CD4-positive, CD25-positive, alpha-beta regulatory T cell (primary cell): ENCODE results near the gene PITX1. TPM values are rescaled to one million over a fixed set of nuclear protein-coding genes. Genes with fewer than 3 reads are reported as not detected.
"Not testable (repeated sequence)": the region's sequence is repeated elsewhere in the genome, so short reads cannot be mapped to it uniquely, and the experiment has no call there.

Source experiments
- ATAC-seq, 2 donors: fragments of 150-1000 bp; cut with Tn5 transposase; one replicate each; pipeline ENCODE4 v1.10.0; 2021; ENCODE audit warnings: low read depth in 2 of 2, moderate number of reproducible peaks in 2 of 2, moderate library complexity in 1 of 2
- DNase-seq, 3 donors: peaks; one replicate each; pipeline versions ENCODE4 v3.0.0 to v3.0.0-alpha.2; 2012 to 2022; ENCODE audit warnings: mixed read lengths in 1 of 3
- H3K27ac ChIP-seq: one replicate; pipeline ENCODE4 v1.7.0; 2013; ENCODE audit warnings: mild to moderate bottlenecking, low read length; ENCODE audit not compliant: insufficient read depth, poor library complexity, severe bottlenecking
- H3K27me3 ChIP-seq: one replicate; pipeline ENCODE4 v1.7.0; 2013; ENCODE audit warnings: low read length; ENCODE audit not compliant: control insufficient read depth, insufficient read depth
- H3K36me3 ChIP-seq: one replicate; pipeline ENCODE4 v1.7.0; 2013; ENCODE audit warnings: mild to moderate bottlenecking, low read length, moderate library complexity; ENCODE audit not compliant: control insufficient read depth, insufficient read depth
- H3K4me1 ChIP-seq: 2 replicates; pipeline ENCODE4 v1.7.0; 2013; ENCODE audit warnings: mild to moderate bottlenecking, low read length; ENCODE audit not compliant: insufficient read depth, control insufficient read depth, poor library complexity, severe bottlenecking
- H3K4me3 ChIP-seq: one replicate; pipeline ENCODE4 v1.7.0; 2013; ENCODE audit warnings: low read depth, mild to moderate bottlenecking, low read length, moderate library complexity
- H3K9me3 ChIP-seq, 2 experiments: 1 replicate in 1 of 2; 2 replicates in 1 of 2; pipeline ENCODE4 v1.7.0; 2013; ENCODE audit warnings: low read length in 2 of 2, mild to moderate bottlenecking in 1 of 2, moderate library complexity in 1 of 2; ENCODE audit not compliant: control insufficient read depth in 2 of 2
- H3K27ac Mint-ChIP-seq, 3 donors: one replicate each; pipeline ENCODE4 v1.8.0; 2020 to 2022; ENCODE audit warnings: mild to moderate bottlenecking in 3 of 3, mixed read lengths in 3 of 3, moderate library complexity in 2 of 3
- H3K27me3 Mint-ChIP-seq: one replicate; pipeline ENCODE4 v1.8.0; 2022; ENCODE audit warnings: mild to moderate bottlenecking, mixed read lengths
- H3K36me3 Mint-ChIP-seq: one replicate; pipeline ENCODE4 v1.8.0; 2020; ENCODE audit warnings: mixed read lengths
- H3K4me1 Mint-ChIP-seq, 4 donors: one replicate each; pipeline ENCODE4 v1.8.0; 2020 to 2022; ENCODE audit warnings: mixed read lengths in 4 of 4, mild to moderate bottlenecking in 1 of 4
- H3K4me3 Mint-ChIP-seq, 4 donors: one replicate each; pipeline ENCODE4 v1.8.0; 2020 to 2022; ENCODE audit warnings: mild to moderate bottlenecking in 4 of 4, mixed read lengths in 4 of 4, moderate library complexity in 3 of 4
- H3K9me3 Mint-ChIP-seq, 7 donors: one replicate each; pipeline ENCODE4 v1.8.0; 2020 to 2022; ENCODE audit warnings: mixed read lengths in 7 of 7, mild to moderate bottlenecking in 3 of 7, moderate library complexity in 2 of 7
- polyA plus RNA-seq, 4 donors: library from polyadenylated mRNA; unstranded; fragments of 300-500 nt; fragmentation: Illumina TruSeq; gene quantifications; one replicate each; pipeline ENCODE4 v1.2.3, GENCODE V29; 2021
- total RNA-seq: library from RNA; stranded (reverse); gene quantifications from one replicate; pipeline ENCODE4 v1.2.3, GENCODE V29; 2022

Gene PITX1
- total and polyA plus RNA-seq, 5 donors from 2014 or later, result not detected

DNA sequence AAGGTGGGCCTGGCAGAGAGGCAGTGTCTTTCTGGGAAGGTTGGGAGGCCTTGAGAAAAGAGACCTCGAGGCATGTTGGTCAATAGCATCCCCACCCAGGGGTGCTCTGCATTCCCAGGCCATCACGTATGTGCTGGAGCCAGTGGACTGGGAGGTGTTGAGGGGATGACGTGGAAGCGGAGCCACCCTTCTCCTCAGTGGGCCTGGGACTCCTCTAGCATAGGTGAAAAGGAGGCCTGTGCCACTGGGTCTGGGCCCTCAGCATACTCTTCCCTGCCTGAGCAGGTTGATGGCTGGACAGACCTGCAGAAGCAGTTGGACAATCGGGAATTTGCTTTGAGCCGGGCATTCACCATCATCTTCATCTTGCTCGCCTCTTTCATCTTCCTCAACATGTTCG, 25.5 kb downstream of the PITX1 start:
- DNase-seq, result no peak
- Mint-ChIP-seq H3K36me3 (peaks cover 12% of the 10 kb centered on the region), H3K4me3 (no peak overlapping the region)

DNA sequence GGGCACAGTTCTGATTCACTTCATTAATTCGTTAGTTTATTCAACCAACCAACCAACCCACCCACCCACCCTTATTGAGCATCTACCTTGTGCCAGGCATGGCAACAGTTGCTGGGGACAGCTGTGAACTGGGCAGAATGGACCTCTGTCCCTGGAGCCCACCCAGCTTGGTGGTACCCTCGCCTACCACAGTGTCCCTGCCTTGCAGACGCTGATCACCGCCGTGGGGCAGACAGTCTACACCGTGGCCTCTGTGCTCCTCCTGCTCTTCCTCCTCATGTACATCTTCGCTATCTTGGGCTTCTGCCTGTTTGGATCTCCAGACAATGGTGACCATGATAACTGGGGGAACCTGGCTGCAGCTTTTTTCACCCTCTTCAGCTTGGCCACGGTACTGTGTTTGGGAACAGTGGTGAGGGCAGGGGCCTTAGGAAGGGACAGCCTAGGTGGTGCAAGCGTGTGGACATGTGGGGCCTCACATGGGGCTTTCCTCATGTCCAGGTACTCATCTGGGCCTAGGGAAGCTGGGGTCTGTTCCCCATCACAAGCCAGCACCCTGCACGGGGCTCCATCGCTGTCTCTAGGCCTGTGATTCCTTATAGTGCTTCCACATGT, 26.2 kb downstream of the PITX1 start:
- Histone ChIP-seq H3K4me1 (no peaks in the 10 kb centered on the region), H3K27ac (no peak overlapping the region), H3K4me3 (no peak overlapping the region), H3K9me3 (no peaks in the 10 kb centered on the region), H3K36me3 (no peaks in the 10 kb centered on the region), H3K27me3 (no peaks in the 10 kb centered on the region)
- DNase-seq, result no peak
- no peaks in the 10 kb centered on the region for H3K4me1 Mint-ChIP-seq
- H3K27ac Mint-ChIP-seq, result no peak overlapping the region
- no peaks in the 10 kb centered on the region for H3K27me3 Mint-ChIP-seq
- ATAC-seq, result no peak
- H3K36me3 Mint-ChIP-seq, result peaks cover 12% of the 10 kb centered on the region
- H3K9me3 Mint-ChIP-seq, result no peaks in the 10 kb centered on the region
- H3K4me3 Mint-ChIP-seq, result no peak overlapping the region

More for the DNA sequence above, 25.5 kb downstream of the PITX1 start:
- Mint-ChIP-seq H3K27me3 (no peaks in the 10 kb centered on the region), H3K27ac (no peak overlapping the region), H3K9me3 (peaks cover 0 to 2% (median 0%) of the 10 kb centered on the region in 7 donors), H3K4me1 (no peaks in the 10 kb centered on the region)
- H3K4me3 ChIP-seq, result no peak overlapping the region
- H3K9me3 ChIP-seq, result no peaks in the 10 kb centered on the region
- no peaks in the 10 kb centered on the region for H3K27me3 ChIP-seq
- ATAC-seq, result no peak
- no peak overlapping the region for H3K27ac ChIP-seq
- H3K36me3 ChIP-seq, result no peaks in the 10 kb centered on the region
- no peaks in the 10 kb centered on the region for H3K4me1 ChIP-seq

DNA sequence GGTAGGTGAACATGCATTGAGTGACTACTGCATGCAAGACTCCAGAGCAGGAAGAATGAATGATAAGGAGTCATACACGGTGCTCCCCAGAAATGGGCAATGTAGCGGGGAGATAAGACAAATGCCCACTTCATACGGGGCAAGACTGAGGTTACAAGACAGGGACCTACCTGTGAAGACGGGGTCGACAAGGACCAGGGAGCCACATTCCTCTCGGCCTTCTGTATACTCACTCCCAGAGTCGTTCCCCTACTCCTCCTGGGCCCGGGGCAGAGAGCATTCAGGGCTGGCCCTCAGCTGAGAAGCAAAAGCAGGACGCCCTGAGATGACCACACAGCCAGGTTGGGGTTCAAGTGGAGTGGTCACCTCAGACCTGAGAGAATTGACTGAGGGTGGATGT, 26.7 kb downstream of the PITX1 start:
- no peak overlapping the region for H3K4me3 ChIP-seq
- H3K4me1 ChIP-seq, result no peaks in the 10 kb centered on the region
- peaks cover 0 to 3% (median 0%) of the 10 kb centered on the region in 7 donors for H3K9me3 Mint-ChIP-seq
- H3K27ac ChIP-seq, result no peak overlapping the region
- DNase-seq (no peak), ATAC-seq (no peak)
- H3K36me3 ChIP-seq, result no peaks in the 10 kb centered on the region
- H3K36me3 Mint-ChIP-seq, result peaks cover 16% of the 10 kb centered on the region
- no peaks in the 10 kb centered on the region for H3K4me1 Mint-ChIP-seq
- H3K27me3 Mint-ChIP-seq, result peaks cover 2% of the 10 kb centered on the region
- H3K27ac Mint-ChIP-seq, result no peak overlapping the region
- no peak overlapping the region for H3K4me3 Mint-ChIP-seq
- no peaks in the 10 kb centered on the region for H3K9me3 ChIP-seq
- H3K27me3 ChIP-seq, result no peaks in the 10 kb centered on the region

DNA sequence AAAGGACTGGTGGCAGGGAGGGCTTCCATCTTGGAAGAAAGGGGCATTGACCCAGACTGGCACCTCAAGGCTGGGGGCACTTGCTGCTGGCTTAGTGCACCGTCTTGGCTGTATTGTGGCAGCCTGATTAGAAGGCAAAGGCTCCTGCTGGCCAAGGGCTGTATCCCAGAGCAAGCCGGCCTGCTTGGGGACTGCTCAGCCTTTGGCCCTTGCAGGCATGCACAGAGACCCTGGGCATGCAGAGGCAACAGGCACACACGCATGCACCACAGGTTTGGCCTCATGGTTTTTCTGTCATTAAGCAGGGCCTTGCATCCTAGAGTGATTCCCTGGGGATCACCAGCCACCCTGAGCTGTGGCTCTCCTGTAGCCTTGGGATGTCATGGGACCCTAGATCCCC, 29.0 kb downstream of the PITX1 start:
- H3K9me3 Mint-ChIP-seq, result peaks cover 0 to 5% (median 0%) of the 10 kb centered on the region in 7 donors
- peaks cover 17% of the 10 kb centered on the region for H3K36me3 Mint-ChIP-seq
- Histone ChIP-seq H3K27me3 (no peaks in the 10 kb centered on the region), H3K27ac (no peak overlapping the region), H3K36me3 (no peaks in the 10 kb centered on the region), H3K9me3 (no peaks in the 10 kb centered on the region), H3K4me1 (no peaks in the 10 kb centered on the region), H3K4me3 (no peak overlapping the region)
- H3K4me1 Mint-ChIP-seq, result no peaks in the 10 kb centered on the region
- H3K27me3 Mint-ChIP-seq, result peaks cover 4% of the 10 kb centered on the region
- DNase-seq (no peak), ATAC-seq (no peak)
- no peak overlapping the region for H3K4me3 Mint-ChIP-seq
- H3K27ac Mint-ChIP-seq, result no peak overlapping the region

DNA sequence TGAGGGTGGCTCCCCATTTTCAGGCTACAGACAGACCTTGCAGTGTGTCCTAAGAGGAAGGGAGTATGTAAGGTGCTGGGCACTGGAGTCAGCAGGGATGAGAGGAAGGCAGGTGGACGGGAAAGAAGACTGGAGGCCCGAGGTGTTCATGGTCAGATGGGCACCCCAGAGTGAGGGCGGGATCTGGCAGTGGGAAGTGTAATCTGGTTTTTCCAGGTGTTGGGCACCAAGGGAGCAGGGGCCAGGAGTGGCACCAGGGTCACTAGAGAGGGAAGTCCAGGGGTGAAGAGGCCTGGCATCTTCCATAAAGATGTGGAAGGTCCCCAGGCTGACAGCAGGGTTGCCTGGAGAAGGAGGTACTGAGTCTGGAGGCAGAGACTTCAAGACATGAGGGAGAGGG, 29.7 kb downstream of the PITX1 start:
- no peak for ATAC-seq
- H3K4me3 ChIP-seq, result no peak overlapping the region
- H3K27ac ChIP-seq, result no peak overlapping the region
- H3K27me3 ChIP-seq, result no peaks in the 10 kb centered on the region
- Mint-ChIP-seq H3K27ac (no peak overlapping the region), H3K4me3 (no peak overlapping the region), H3K4me1 (no peaks in the 10 kb centered on the region), H3K9me3 (peaks cover 0 to 5% (median 0%) of the 10 kb centered on the region in 7 donors), H3K36me3 (peaks cover 17% of the 10 kb centered on the region), H3K27me3 (peaks cover 4% of the 10 kb centered on the region)
- DNase-seq, result no peak
- H3K4me1 ChIP-seq, result no peaks in the 10 kb centered on the region
- no peaks in the 10 kb centered on the region for H3K9me3 ChIP-seq
- H3K36me3 ChIP-seq, result no peaks in the 10 kb centered on the region

DNA sequence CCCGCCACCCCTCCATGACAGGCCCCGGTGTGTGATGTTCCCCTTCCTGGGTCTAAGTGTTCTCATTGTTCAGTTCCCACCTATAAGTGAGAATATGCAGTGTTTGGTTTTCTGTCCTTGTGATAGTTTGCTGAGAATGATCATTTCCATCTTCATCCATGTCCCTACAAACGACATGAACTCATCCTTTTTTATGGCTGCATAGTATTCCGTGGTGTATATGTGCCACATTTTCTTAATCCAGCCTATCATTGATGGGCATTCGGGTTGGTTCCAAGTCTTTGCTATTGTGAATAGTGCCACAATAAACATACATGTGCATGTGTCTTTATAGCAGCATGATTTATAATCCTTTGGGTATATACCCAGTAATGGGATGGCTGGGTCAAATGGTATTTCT, 36.0 kb downstream of the PITX1 start:
- not testable (repeated sequence) for H3K27ac ChIP-seq, H3K36me3 Mint-ChIP-seq, DNase-seq, H3K27me3 ChIP-seq, H3K27me3 Mint-ChIP-seq, H3K9me3 Mint-ChIP-seq, H3K4me3 ChIP-seq, H3K27ac Mint-ChIP-seq, ATAC-seq, H3K4me3 Mint-ChIP-seq, H3K9me3 ChIP-seq, H3K4me1 Mint-ChIP-seq, H3K4me1 ChIP-seq, H3K36me3 ChIP-seq

DNA sequence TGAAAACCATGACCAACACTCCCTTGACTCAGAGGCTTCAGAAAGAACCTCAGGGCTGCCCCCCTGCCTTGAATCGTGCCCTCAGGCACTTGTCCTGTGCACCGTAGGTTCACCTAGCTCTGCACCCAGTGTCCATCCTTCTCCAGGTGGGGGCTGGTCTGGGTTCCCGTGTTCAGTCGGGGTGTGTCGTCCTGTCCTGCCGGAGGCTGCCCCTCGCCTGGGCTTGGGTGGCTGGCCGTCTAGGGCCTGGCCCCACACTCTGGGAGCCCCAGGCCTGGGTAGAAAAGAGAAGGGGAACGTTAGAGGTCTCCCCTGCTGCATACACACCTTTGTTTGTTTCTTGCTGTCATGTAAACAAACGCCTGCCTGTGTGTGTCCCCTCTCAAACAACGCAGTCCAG, 37.0 kb downstream of the PITX1 start:
- no peak overlapping the region for H3K27ac ChIP-seq
- H3K4me1 ChIP-seq, result no peaks in the 10 kb centered on the region
- no peak overlapping the region for H3K4me3 ChIP-seq
- DNase-seq (no peak), ATAC-seq (no peak)
- Mint-ChIP-seq H3K4me3 (no peak overlapping the region), H3K4me1 (no peaks in the 10 kb centered on the region), H3K27me3 (no peaks in the 10 kb centered on the region), H3K27ac (no peak overlapping the region), H3K9me3 (peaks cover 0 to 2% (median 0%) of the 10 kb centered on the region in 7 donors), H3K36me3 (no peaks in the 10 kb centered on the region)
- H3K36me3 ChIP-seq, result no peaks in the 10 kb centered on the region
- H3K27me3 ChIP-seq, result peaks cover 4% of the 10 kb centered on the region
- no peaks in the 10 kb centered on the region for H3K9me3 ChIP-seq

DNA sequence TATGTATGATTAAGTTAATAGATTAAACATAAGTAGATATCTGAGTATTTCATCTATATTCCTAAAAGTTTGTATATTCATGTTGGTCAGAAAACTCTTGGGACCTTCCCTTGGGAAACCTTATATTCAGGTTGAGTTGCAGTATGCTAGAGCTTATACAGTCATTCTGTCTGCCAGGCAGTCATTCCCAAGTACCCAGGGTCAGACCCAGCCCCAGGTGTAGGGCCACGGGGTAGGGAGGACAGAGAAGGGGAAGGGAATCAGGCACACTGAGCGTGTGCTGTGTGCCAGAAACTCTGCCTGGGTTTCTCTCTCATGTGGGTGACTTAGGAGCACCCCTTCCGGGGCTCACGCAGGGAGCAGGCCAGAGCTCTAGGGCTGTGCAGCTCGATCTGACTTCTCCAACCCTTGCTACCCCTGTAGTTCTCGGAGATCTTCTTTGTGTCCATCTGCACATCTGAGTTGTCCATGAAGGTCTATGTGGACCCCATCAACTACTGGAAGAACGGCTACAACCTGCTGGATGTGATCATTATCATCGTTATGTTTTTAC, 38.1 kb downstream of the PITX1 start:
- ATAC-seq (no peak), DNase-seq (no peak)
- no peaks in the 10 kb centered on the region for H3K9me3 ChIP-seq
- H3K27ac ChIP-seq, result no peak overlapping the region
- Mint-ChIP-seq H3K9me3 (peaks cover 0 to 7% (median 0%) of the 10 kb centered on the region in 7 donors), H3K4me1 (no peaks in the 10 kb centered on the region), H3K4me3 (no peak overlapping the region), H3K36me3 (no peaks in the 10 kb centered on the region), H3K27me3 (peaks cover 4% of the 10 kb centered on the region), H3K27ac (no peak overlapping the region)
- H3K4me3 ChIP-seq, result no peak overlapping the region
- no peaks in the 10 kb centered on the region for H3K4me1 ChIP-seq
- no peaks in the 10 kb centered on the region for H3K36me3 ChIP-seq
- H3K27me3 ChIP-seq, result peaks cover 4% of the 10 kb centered on the region
